HG03097 (cell line): ENCODE data around the gene ZNF831.

Experiments
- ATAC-seq: cut with Tn5 transposase; IDR thresholded peaks from one replicate; pipeline ENCODE4 v1.9.1; 2021; ENCODE audit not compliant: unreplicated experiment, low FRiP score

ZNF831 gene

GRCh38 chr20:59154317-59155013 is 9.2 kb upstream of the ZNF831 start:
- ATAC-seq, result no peak

GRCh38 chr20:59157064-59157463 is 6.6 kb upstream of the ZNF831 start:
- no peak for ATAC-seq

- no peak for ATAC-seq
These were observed 6.1 kb upstream of the ZNF831 start for GRCh38 chr20:59157531-59157930.

GRCh38 chr20:59157961-59158541 is 5.6 kb upstream of the ZNF831 start:
- no peak for ATAC-seq

- no peak for ATAC-seq
These were observed 4.9 kb upstream of the ZNF831 start for GRCh38 chr20:59158673-59159072.

- ATAC-seq, result no peak
These were observed 4.5 kb upstream of the ZNF831 start for GRCh38 chr20:59159091-59159490.

- ATAC-seq, result no peak
These were observed 3.9 kb upstream of the ZNF831 start for GRCh38 chr20:59159493-59160376.

GRCh38 chr20:59160389-59161115 is 3.1 kb upstream of the ZNF831 start:
- no peak for ATAC-seq

- ATAC-seq, result no peak
These were observed 1.9 kb upstream of the ZNF831 start for GRCh38 chr20:59161721-59162120.

- ATAC-seq, result no peak
These were observed 1.2 kb downstream of the ZNF831 start for GRCh38 chr20:59164686-59165391.

GRCh38 chr20:59165396-59165795 is 1.8 kb downstream of the ZNF831 start:
- no peak for ATAC-seq

- no peak for ATAC-seq
These were observed 2.5 kb downstream of the ZNF831 start for GRCh38 chr20:59165891-59166709.

- no peak for ATAC-seq
These were observed 7.1 kb downstream of the ZNF831 start for GRCh38 chr20:59170406-59171349.

GRCh38 chr20:59171986-59172385 is 8.4 kb downstream of the ZNF831 start:
- no peak for ATAC-seq

- no peak for ATAC-seq
These were observed 10.4 kb downstream of the ZNF831 start for GRCh38 chr20:59173938-59174491.

- ATAC-seq, result no peak
These were observed 11.4 kb downstream of the ZNF831 start for GRCh38 chr20:59175002-59175401.

GRCh38 chr20:59175861-59176260 is 12.2 kb downstream of the ZNF831 start:
- no peak for ATAC-seq

GRCh38 chr20:59176812-59177211 is 13.2 kb downstream of the ZNF831 start:
- ATAC-seq, result no peak
